Gastrocnemius medialis (tissue), 4 donors: ENCODE measurements around the gene SRGAP3.

ENCODE experiments used
- POLR2A ChIP-seq, 2 donors: fragments of 450-650 bp; IDR thresholded peaks; one replicate each; pipeline ENCODE4 v1.6.1; 2017; ENCODE audit warnings: antibody characterized with exemption in 2 of 2, mild to moderate bottlenecking in 2 of 2, moderate library complexity in 2 of 2
- TF ChIP-seq, protein P1 (sequence below), 5 experiments: fragments of 450-650 bp in 3 of 5; fragments of 200-600 bp in 2 of 5; sonication (generic) in 2 of 5; IDR thresholded peaks in 4 of 5; conservative IDR thresholded peaks in 1 of 5; 1 replicate in 4 of 5; 2 replicates in 1 of 5; pipeline ENCODE4 v1.5.1; 2016 to 2019; ENCODE audit warnings: antibody characterized with exemption in 5 of 5, mild to moderate bottlenecking in 3 of 5, moderate library complexity in 3 of 5

DNA sequence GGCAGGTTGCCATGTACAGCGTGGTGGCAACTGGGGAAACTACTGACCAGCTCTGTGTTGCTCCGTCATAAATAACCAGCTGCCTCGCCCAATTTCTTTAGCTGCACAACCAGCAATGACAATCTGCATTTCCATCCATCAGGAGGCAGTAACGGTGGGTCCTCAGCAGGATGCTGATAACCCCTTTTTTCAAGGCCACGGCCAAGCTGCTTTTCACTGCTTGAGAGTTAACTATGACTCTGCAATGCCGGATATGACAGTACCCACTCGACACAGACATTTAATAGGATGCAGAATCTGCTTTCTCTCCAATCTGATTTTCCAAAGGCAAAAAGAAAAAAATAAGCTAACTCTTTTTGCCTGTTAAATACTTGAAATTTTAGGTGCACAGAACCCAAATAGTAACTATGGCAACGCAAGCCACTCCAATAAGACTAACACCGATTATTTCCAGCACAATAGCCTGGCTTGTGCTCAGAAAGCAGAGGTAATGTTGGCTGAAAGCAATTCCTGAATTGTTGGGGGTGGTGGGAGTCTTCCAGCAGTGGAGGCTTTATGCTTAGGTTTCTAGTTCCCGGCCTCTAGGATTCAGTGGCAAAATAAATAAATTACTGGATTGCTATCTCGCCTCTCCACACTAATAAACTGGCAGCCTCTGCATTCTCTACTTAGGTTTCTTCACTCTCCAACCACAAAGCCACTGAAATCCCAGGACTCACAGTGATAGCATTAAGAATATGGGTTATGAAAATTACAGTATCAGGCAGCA lies 31.2 kb upstream of the SRGAP3 start:
- TF ChIP-seq, protein P1, sequence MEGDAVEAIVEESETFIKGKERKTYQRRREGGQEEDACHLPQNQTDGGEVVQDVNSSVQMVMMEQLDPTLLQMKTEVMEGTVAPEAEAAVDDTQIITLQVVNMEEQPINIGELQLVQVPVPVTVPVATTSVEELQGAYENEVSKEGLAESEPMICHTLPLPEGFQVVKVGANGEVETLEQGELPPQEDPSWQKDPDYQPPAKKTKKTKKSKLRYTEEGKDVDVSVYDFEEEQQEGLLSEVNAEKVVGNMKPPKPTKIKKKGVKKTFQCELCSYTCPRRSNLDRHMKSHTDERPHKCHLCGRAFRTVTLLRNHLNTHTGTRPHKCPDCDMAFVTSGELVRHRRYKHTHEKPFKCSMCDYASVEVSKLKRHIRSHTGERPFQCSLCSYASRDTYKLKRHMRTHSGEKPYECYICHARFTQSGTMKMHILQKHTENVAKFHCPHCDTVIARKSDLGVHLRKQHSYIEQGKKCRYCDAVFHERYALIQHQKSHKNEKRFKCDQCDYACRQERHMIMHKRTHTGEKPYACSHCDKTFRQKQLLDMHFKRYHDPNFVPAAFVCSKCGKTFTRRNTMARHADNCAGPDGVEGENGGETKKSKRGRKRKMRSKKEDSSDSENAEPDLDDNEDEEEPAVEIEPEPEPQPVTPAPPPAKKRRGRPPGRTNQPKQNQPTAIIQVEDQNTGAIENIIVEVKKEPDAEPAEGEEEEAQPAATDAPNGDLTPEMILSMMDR (IDR thresholded peaks at IDR 0.05 in 4 of 5, conservative IDR thresholded peaks at IDR 0.05 in 1 of 5), result no peak
- TF ChIP-seq POLR2A (IDR thresholded peaks at IDR 0.05), result no peak
